IMR-90 (cell line): Measurements from ENCODE around the gene DGKE. TPM values are rescaled to one million over a fixed set of nuclear protein-coding genes. Genes with fewer than 3 reads are reported as not detected.

Experiments used
- ATAC-seq: fragments of 200-7000 bp; cut with Tn5 transposase; 2 replicates; pipeline ENCODE4 v1.9.1; 2020; ENCODE audit warnings: low read depth, mild to moderate bottlenecking, moderate library complexity
- BruUV-seq: library from RNA; stranded (reverse); fragments of 400-500 nt; replicated peaks from 2 replicates; lab custom pipeline; 2021; lab: Mats Ljungman, UMichigan
- CTCF ChIA-PET: fragments of 300-600 bp; formaldehyde crosslinking; extraction: SDS; loops from one replicate; lab custom pipeline; 2021; ENCODE audit warnings: antibody characterized with exemption; lab: Yijun Ruan, JAX
- POLR2A ChIA-PET: fragments of 300-600 bp; sonication (Branson Sonifier 250); formaldehyde crosslinking; loops from one replicate; lab custom pipeline; 2022; ENCODE audit warnings: antibody characterized with exemption; ENCODE audit not compliant: unreplicated experiment; lab: Charles Lee
- DNase-seq: peaks from one replicate; pipeline ENCODE4 v3.0.0; 2013
- H2AFZ ChIP-seq: replicated peaks from 2 replicates; pipeline ENCODE3; 2013; ENCODE audit warnings: low read length, mild to moderate bottlenecking; ENCODE audit not compliant: poor library complexity
- H2AK5ac ChIP-seq: 2 replicates; pipeline ENCODE4 v1.6.1; 2013; ENCODE audit warnings: low read depth, low read length, inconsistent platforms
- H2AK9ac ChIP-seq: replicated peaks from 2 replicates; pipeline ENCODE3; 2013; ENCODE audit warnings: mild to moderate bottlenecking, low read depth, low read length, moderate library complexity; ENCODE audit not compliant: poor library complexity
- H2BK120ac ChIP-seq: 2 replicates; pipeline ENCODE4 v1.6.1; 2013; ENCODE audit warnings: low read depth, low read length, inconsistent platforms
- H2BK15ac ChIP-seq: 3 replicates; pipeline ENCODE4 v1.6.1; 2013; ENCODE audit warnings: low read depth, low read length, inconsistent platforms
- H2BK20ac ChIP-seq: 2 replicates; pipeline ENCODE4 v1.6.1; 2013; ENCODE audit warnings: low read depth, mild to moderate bottlenecking, inconsistent platforms, low read length, moderate library complexity
- H2BK5ac ChIP-seq: 2 replicates; pipeline ENCODE4 v1.6.1; 2013; ENCODE audit warnings: mild to moderate bottlenecking, low read depth, low read length, inconsistent platforms; ENCODE audit not compliant: poor library complexity, severe bottlenecking
- H3K14ac ChIP-seq: replicated peaks from 2 replicates; pipeline ENCODE4 v1.6.1; 2013; ENCODE audit warnings: low read depth, low read length, inconsistent platforms
- H3K18ac ChIP-seq: 2 replicates; pipeline ENCODE4 v1.6.1; 2013; ENCODE audit warnings: low read depth, low read length, control low read depth
- H3K23ac ChIP-seq: 2 replicates; pipeline ENCODE4 v1.6.1; 2013; ENCODE audit warnings: low read depth, low read length, inconsistent platforms
- H3K27ac ChIP-seq: 2 replicates; pipeline ENCODE4 v1.5.1; 2013; ENCODE audit warnings: mild to moderate bottlenecking, control low read depth, low read length; ENCODE audit not compliant: insufficient read depth
- H3K27me3 ChIP-seq: 2 replicates; pipeline ENCODE4 v1.6.1; 2013; ENCODE audit warnings: low read length; ENCODE audit not compliant: control insufficient read depth, insufficient read depth
- H3K36me3 ChIP-seq: 2 replicates; pipeline ENCODE4 v1.6.1; 2013; ENCODE audit warnings: low read length, mixed read lengths; ENCODE audit not compliant: control insufficient read depth, insufficient read depth
- H3K4ac ChIP-seq: 2 replicates; pipeline ENCODE4 v1.6.1; 2013; ENCODE audit warnings: low read depth, low read length, inconsistent platforms
- H3K4me1 ChIP-seq: 2 replicates; pipeline ENCODE4 v1.6.1; 2013; ENCODE audit warnings: low read length, mixed read lengths; ENCODE audit not compliant: control insufficient read depth, insufficient read depth
- H3K4me2 ChIP-seq: 2 replicates; pipeline ENCODE4 v1.6.1; 2013; ENCODE audit warnings: low read depth, mild to moderate bottlenecking, control low read depth, low read length, moderate library complexity
- H3K4me3 ChIP-seq: 2 replicates; pipeline ENCODE4 v1.5.1; 2013; ENCODE audit warnings: low read depth, mild to moderate bottlenecking, control low read depth, low read length, moderate library complexity; ENCODE audit not compliant: insufficient read depth
- H3K56ac ChIP-seq: 2 replicates; pipeline ENCODE4 v1.6.1; 2013; ENCODE audit warnings: low read length, inconsistent platforms; ENCODE audit not compliant: insufficient read depth; ENCODE audit errors: extremely low read depth
- H3K79me1 ChIP-seq, 2 experiments: 2 replicates each; pipeline ENCODE4 v1.6.1; 2013; ENCODE audit warnings: low read length in 2 of 2, inconsistent platforms in 1 of 2, low read depth in 1 of 2
- H3K9ac ChIP-seq: 2 replicates; pipeline ENCODE4 v1.6.1; 2013; ENCODE audit warnings: low read depth, low read length, control low read depth
- H3K9me1 ChIP-seq: 2 replicates; pipeline ENCODE4 v1.6.1; 2013; ENCODE audit warnings: low read length, inconsistent platforms; ENCODE audit not compliant: insufficient read depth
- H3K9me3 ChIP-seq: 2 replicates; pipeline ENCODE4 v1.6.1; 2013; ENCODE audit warnings: low read length; ENCODE audit not compliant: control insufficient read depth, insufficient read depth
- H4K20me1 ChIP-seq: 2 replicates; pipeline ENCODE4 v1.6.1; 2013; ENCODE audit warnings: low read length, inconsistent platforms; ENCODE audit not compliant: insufficient read depth
- H4K5ac ChIP-seq: 2 replicates; pipeline ENCODE4 v1.6.1; 2013; ENCODE audit warnings: mild to moderate bottlenecking, low read depth, low read length, control low read depth
- H4K8ac ChIP-seq, 2 experiments: 2 replicates each; pipeline ENCODE4 v1.6.1; 2013; ENCODE audit warnings: low read depth in 2 of 2, low read length in 2 of 2, control low read depth in 1 of 2, inconsistent platforms in 1 of 2
- H4K91ac ChIP-seq: 2 replicates; pipeline ENCODE4 v1.6.1; 2013; ENCODE audit warnings: low read depth, low read length, inconsistent platforms; ENCODE audit not compliant: insufficient read depth
- MAZ ChIP-seq: IDR thresholded peaks from 2 replicates; pipeline ENCODE4 v1.6.1; 2012; ENCODE audit warnings: low read depth, mild to moderate bottlenecking, low read length, improper control_type of control experiment, moderate library complexity, borderline replicate concordance
- WGBS, 2 experiments: methylation state at CpG; one replicate each; pipeline versions ENCODE4 v1.1.5 to v1.1.7; 2013; ENCODE audit warnings: missing lambda C conversion rate in 2 of 2; ENCODE audit not compliant: insufficient read length in 1 of 2; ENCODE audit errors: extremely low coverage in 2 of 2; 5-methylcytosine and 5-hydroxymethylcytosine counted together
- dilution Hi-C: fragments of 300-500 bp; cut with HindIII; formaldehyde crosslinking; loops from one replicate; pipeline ENCODE4 v1.14.3; 2018; ENCODE audit warnings: low sequenced_read_pairs; ENCODE audit not compliant: unreplicated experiment
- in situ Hi-C: fragments of 300-500 bp; cut with MboI; formaldehyde crosslinking; loops from 3 replicates; pipeline ENCODE4 v1.14.3; 2019; ENCODE audit warnings: low sequenced_read_pairs, inconsistent platforms, mixed read lengths
- intact Hi-C: fragments of 100-400 bp; cut with micrococcal nuclease; formaldehyde crosslinking; loops from 2 replicates; pipeline ENCODE4 v1.10.0; 2022
- polyA plus RNA-seq, 3 experiments: library from polyadenylated mRNA; depleted of rRNA; stranded (reverse); fragments of >200 nt; gene quantifications; 2 replicates each; pipeline ENCODE4 v1.2.3, GENCODE V29; 2012; ENCODE audit warnings: low replicate concordance in 1 of 3
- total RNA-seq: library from RNA; depleted of rRNA; stranded (reverse); fragments of >200 nt; gene quantifications from 2 replicates; pipeline ENCODE4 v1.2.3, GENCODE V29; 2012

The DGKE gene
- total and polyA plus RNA-seq, 2 of the 4 experiments (the other 2 are of a cell fraction) = 3.9 to 5.0 TPM

DNA sequence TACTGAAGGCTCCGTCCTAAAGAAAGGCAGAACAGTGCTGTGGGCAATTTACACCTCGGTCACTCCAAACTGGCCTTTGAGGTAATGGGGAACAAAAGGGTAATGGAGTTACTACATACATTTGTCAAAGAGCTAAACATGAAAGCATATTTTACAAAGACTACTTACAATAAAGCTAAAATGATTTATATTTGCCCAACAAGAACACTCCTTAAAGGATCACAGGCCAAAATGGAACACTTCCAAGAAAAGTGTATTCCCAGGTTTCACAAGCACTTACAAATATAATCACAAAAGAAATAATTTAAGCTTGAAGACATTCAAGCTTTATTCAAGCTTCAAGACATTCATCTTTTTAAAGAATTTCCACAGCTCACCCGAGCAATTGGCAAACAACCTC lies 29.5 kb upstream of the DGKE start:
- no peak overlapping the region for H2BK120ac ChIP-seq
- H3K79me1 ChIP-seq = no peaks in the 10 kb centered on the region
- no peak overlapping the region for H3K14ac ChIP-seq
- no peak overlapping the region for H4K8ac ChIP-seq
- TF ChIP-seq MAZ = no peak
- H4K5ac ChIP-seq = no peak overlapping the region
- H2BK5ac ChIP-seq = no peak overlapping the region
- in situ Hi-C loops (no loop called here), dilution Hi-C loops (no loop called here), intact Hi-C loops (no loop called here)
- H3K9me1 ChIP-seq = peaks cover 16% of the 10 kb centered on the region; the same call in 1 of the 2 replicates
- DNase-seq = no peak
- no peaks in the 10 kb centered on the region for H3K9me3 ChIP-seq
- ChIA-PET POLR2A (no interaction called here), CTCF (no interaction called here)
- H3K56ac ChIP-seq = no peak overlapping the region
- no peaks in the 10 kb centered on the region for H4K20me1 ChIP-seq
- H2AK5ac ChIP-seq = no peak overlapping the region
- no peak overlapping the region for H2AFZ ChIP-seq
- no peak overlapping the region for H3K23ac ChIP-seq
- no peaks in the 10 kb centered on the region for H3K36me3 ChIP-seq
- no peak overlapping the region for H2BK15ac ChIP-seq
- no peak overlapping the region for H2BK20ac ChIP-seq
- no peak overlapping the region for H3K18ac ChIP-seq
- H2AK9ac ChIP-seq = no peak overlapping the region
- no peak overlapping the region for H3K4me3 ChIP-seq
- H3K4ac ChIP-seq = no peak overlapping the region
- no peak overlapping the region for H3K4me2 ChIP-seq
- H4K91ac ChIP-seq = no peak overlapping the region
- H3K27me3 ChIP-seq = no peaks in the 10 kb centered on the region
- no peak for ATAC-seq
- peaks cover 4% of the 10 kb centered on the region; the same call in 1 of the 2 replicates for H3K4me1 ChIP-seq
- no TSS peak for BruUV-seq
- H3K9ac ChIP-seq = no peak overlapping the region
- WGBS, 2 experiments = no CpG with 5 or more reads among the region's 3 CpGs
- H3K27ac ChIP-seq = no peak overlapping the region
